Panc1 (cell line): ENCODE results near the gene NALCN. TPM values are rescaled to one million over a fixed set of nuclear protein-coding genes. Genes with fewer than 3 reads are reported as not detected.

ENCODE experiments used
- ATAC-seq: fragments of 200-7000 bp; cut with Tn5 transposase; 2 replicates; pipeline ENCODE4 v1.9.1; 2020; ENCODE audit warnings: mild to moderate bottlenecking, moderate library complexity
- BruUV-seq: library from RNA; stranded (reverse); fragments of 400-500 nt; replicated peaks from 2 replicates; lab custom pipeline; 2021; lab: Mats Ljungman, UMichigan
- CTCF ChIA-PET: fragments of 300-600 bp; sonication (Branson Sonifier 250); formaldehyde crosslinking; loops from one replicate; lab custom pipeline; 2022; ENCODE audit warnings: antibody characterized with exemption; lab: Charles Lee
- POLR2A ChIA-PET: fragments of 300-600 bp; sonication (Branson Sonifier 250); formaldehyde crosslinking; loops from one replicate; lab custom pipeline; 2022; ENCODE audit warnings: antibody characterized with exemption; lab: Charles Lee
- DNase-seq: peaks from one replicate; pipeline ENCODE4 v3.0.0-alpha.2; 2010; ENCODE audit warnings: low read depth, low spot score
- H3K27ac ChIP-seq: 2 replicates; pipeline ENCODE4 v1.5.1; 2011; ENCODE audit warnings: mild to moderate bottlenecking, low read length, inconsistent platforms
- H3K27me3 ChIP-seq: fragments of 200-500 bp; sonication (Bioruptor generic); 2 replicates; pipeline ENCODE4 v1.6.0; 2014; ENCODE audit warnings: low read length, inconsistent platforms; ENCODE audit not compliant: control insufficient read depth, insufficient read depth
- H3K36me3 ChIP-seq: fragments of 200-500 bp; sonication (Bioruptor generic); 2 replicates; pipeline ENCODE4 v1.5.1; 2014; ENCODE audit warnings: inconsistent platforms, mild to moderate bottlenecking, low read length, moderate library complexity; ENCODE audit not compliant: control insufficient read depth, insufficient read depth
- H3K4me1 ChIP-seq: 2 replicates; pipeline ENCODE4 v1.5.1; 2011; ENCODE audit warnings: inconsistent platforms, mild to moderate bottlenecking, low read length, moderate library complexity; ENCODE audit not compliant: control insufficient read depth, insufficient read depth
- H3K4me3 ChIP-seq, 2 experiments: 2 replicates each; pipeline ENCODE4 v1.5.1; 2011 to 2012; ENCODE audit warnings: low read depth in 2 of 2, low read length in 2 of 2, mild to moderate bottlenecking in 2 of 2, inconsistent platforms in 1 of 2, moderate library complexity in 1 of 2
- H3K9me3 ChIP-seq: fragments of 200-500 bp; sonication (Bioruptor generic); 2 replicates; pipeline ENCODE4 v1.5.1; 2014; ENCODE audit warnings: low read depth, mild to moderate bottlenecking, inconsistent platforms, low read length, moderate library complexity; ENCODE audit not compliant: control insufficient read depth, insufficient read depth
- POLR2AphosphoS5 ChIP-seq: IDR thresholded peaks from 2 replicates; pipeline ENCODE4 v1.6.1; 2012; ENCODE audit warnings: mild to moderate bottlenecking, low read depth, low read length, moderate library complexity
- SIN3A ChIP-seq: IDR thresholded peaks from 2 replicates; pipeline ENCODE4 v1.6.1; 2012; ENCODE audit warnings: low read depth, mild to moderate bottlenecking, low read length, moderate library complexity, borderline replicate concordance; ENCODE audit not compliant: insufficient read depth
- TCF7L2 ChIP-seq: IDR thresholded peaks from 2 replicates; pipeline ENCODE4 v1.6.1; 2011; ENCODE audit warnings: mild to moderate bottlenecking, low read depth, low read length, inconsistent platforms
- in situ Hi-C: cut with HindIII; loops from 2 replicates; pipeline ENCODE4 v1.10.0; 2016; ENCODE audit warnings: low sequenced_read_pairs, low pct_unique_long_range_greater_than_20kb
- intact Hi-C: fragments of 100-400 bp; cut with micrococcal nuclease; formaldehyde crosslinking; loops from one replicate; pipeline ENCODE4 v1.10.0; 2022; ENCODE audit not compliant: unreplicated experiment
- total RNA-seq: library from RNA; stranded (reverse); gene quantifications from one replicate; pipeline ENCODE4 v1.2.1, GENCODE V29; 2021; ENCODE audit not compliant: unreplicated experiment
- TF ChIP-seq, protein P1 (sequence below): fragments of 450-650 bp; IDR thresholded peaks from 2 replicates; pipeline ENCODE4 v1.5.1; 2017; ENCODE audit warnings: mild to moderate bottlenecking
- TF ChIP-seq, protein P2 (sequence below), 2 experiments: IDR thresholded peaks; 2 replicates each; pipeline ENCODE4 v1.6.1; 2011 to 2012; ENCODE audit warnings: low read depth in 2 of 2, control low read depth in 1 of 2, low read length in 1 of 2, mild to moderate bottlenecking in 1 of 2, moderate library complexity in 1 of 2; ENCODE audit not compliant: insufficient read depth in 1 of 2

NALCN gene
- total RNA-seq, 1 experiment from 2014 or later = 10.9 TPM

DNA sequence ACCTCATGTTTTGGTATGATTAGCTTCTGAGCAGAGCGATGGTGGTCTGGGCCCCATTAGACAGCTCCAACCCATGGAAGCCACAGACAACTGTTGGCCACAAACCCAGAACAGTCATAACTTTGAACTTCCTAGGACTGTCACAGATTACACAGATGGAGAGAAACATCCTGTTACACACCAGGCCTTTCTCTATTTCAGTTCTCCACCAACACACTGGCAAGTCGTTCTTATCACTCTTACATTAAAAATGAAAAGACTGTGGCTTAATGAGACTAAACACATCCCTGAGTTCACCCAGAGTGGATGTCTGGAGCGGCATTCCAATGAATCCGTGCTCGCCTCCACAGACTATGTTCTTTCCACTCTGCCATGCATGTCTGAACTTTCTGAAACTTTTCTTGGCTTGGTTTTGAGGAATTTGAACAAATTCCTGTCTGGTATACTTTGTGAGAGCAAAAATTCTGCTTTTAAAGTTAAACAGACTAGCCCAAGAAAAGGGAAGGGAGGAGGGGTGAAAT, 109.1 kb downstream of the NALCN start:
- H3K36me3 ChIP-seq = no peaks in the 10 kb centered on the region
- TF ChIP-seq, protein P1, sequence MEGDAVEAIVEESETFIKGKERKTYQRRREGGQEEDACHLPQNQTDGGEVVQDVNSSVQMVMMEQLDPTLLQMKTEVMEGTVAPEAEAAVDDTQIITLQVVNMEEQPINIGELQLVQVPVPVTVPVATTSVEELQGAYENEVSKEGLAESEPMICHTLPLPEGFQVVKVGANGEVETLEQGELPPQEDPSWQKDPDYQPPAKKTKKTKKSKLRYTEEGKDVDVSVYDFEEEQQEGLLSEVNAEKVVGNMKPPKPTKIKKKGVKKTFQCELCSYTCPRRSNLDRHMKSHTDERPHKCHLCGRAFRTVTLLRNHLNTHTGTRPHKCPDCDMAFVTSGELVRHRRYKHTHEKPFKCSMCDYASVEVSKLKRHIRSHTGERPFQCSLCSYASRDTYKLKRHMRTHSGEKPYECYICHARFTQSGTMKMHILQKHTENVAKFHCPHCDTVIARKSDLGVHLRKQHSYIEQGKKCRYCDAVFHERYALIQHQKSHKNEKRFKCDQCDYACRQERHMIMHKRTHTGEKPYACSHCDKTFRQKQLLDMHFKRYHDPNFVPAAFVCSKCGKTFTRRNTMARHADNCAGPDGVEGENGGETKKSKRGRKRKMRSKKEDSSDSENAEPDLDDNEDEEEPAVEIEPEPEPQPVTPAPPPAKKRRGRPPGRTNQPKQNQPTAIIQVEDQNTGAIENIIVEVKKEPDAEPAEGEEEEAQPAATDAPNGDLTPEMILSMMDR = no peak
- TF ChIP-seq POLR2AphosphoS5 (no peak), SIN3A (no peak), TCF7L2 (no peak)
- TF ChIP-seq, protein P2, sequence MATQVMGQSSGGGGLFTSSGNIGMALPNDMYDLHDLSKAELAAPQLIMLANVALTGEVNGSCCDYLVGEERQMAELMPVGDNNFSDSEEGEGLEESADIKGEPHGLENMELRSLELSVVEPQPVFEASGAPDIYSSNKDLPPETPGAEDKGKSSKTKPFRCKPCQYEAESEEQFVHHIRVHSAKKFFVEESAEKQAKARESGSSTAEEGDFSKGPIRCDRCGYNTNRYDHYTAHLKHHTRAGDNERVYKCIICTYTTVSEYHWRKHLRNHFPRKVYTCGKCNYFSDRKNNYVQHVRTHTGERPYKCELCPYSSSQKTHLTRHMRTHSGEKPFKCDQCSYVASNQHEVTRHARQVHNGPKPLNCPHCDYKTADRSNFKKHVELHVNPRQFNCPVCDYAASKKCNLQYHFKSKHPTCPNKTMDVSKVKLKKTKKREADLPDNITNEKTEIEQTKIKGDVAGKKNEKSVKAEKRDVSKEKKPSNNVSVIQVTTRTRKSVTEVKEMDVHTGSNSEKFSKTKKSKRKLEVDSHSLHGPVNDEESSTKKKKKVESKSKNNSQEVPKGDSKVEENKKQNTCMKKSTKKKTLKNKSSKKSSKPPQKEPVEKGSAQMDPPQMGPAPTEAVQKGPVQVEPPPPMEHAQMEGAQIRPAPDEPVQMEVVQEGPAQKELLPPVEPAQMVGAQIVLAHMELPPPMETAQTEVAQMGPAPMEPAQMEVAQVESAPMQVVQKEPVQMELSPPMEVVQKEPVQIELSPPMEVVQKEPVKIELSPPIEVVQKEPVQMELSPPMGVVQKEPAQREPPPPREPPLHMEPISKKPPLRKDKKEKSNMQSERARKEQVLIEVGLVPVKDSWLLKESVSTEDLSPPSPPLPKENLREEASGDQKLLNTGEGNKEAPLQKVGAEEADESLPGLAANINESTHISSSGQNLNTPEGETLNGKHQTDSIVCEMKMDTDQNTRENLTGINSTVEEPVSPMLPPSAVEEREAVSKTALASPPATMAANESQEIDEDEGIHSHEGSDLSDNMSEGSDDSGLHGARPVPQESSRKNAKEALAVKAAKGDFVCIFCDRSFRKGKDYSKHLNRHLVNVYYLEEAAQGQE (IDR thresholded peaks at IDR 0.05; ENCODE audit: insufficient read depth in 1 of 2, low read depth in 2 of 2, low read length in 1 of 2) = no peak
- intact Hi-C loops = no loop called here
- no peaks in the 10 kb centered on the region for H3K27me3 ChIP-seq
- CTCF ChIA-PET = no interaction called here
- BruUV-seq = no TSS peak
- ATAC-seq (no peak), DNase-seq (no peak)
- POLR2A ChIA-PET = no interaction called here
- no peak overlapping the region for H3K4me3 ChIP-seq
- no peak overlapping the region for H3K27ac ChIP-seq
- in situ Hi-C loops = no loop called here
- H3K4me1 ChIP-seq = no peaks in the 10 kb centered on the region
- no peaks in the 10 kb centered on the region for H3K9me3 ChIP-seq

DNA sequence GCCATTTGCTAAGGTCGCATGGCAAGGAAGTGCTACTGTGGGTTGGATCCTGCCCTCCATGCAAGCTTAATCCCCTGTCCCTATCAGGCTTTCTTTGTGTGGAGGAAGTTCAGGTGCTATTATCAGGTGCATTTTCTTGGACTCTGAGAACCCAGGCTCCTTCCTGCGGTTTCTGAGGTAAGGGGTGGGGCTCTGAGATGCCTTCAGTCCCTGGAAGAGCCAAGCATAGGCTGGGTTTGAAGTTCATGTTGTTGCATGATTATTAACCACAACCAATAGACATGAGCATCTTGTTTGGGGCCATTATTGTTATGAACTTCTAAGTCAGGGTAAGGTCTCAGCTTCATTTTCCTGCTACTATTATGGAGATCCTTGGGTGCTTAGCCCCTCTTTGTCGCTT, 109.5 kb downstream of the NALCN start:
- no peaks in the 10 kb centered on the region for H3K4me1 ChIP-seq
- POLR2A ChIA-PET = no interaction called here
- H3K27me3 ChIP-seq = no peaks in the 10 kb centered on the region
- ATAC-seq = no peak
- no peak for DNase-seq
- CTCF ChIA-PET = no interaction called here
- no peaks in the 10 kb centered on the region for H3K9me3 ChIP-seq
- H3K4me3 ChIP-seq = no peak overlapping the region
- H3K36me3 ChIP-seq = no peaks in the 10 kb centered on the region
- no peak overlapping the region for H3K27ac ChIP-seq
- in situ Hi-C loops = no loop called here
- intact Hi-C loops = no loop called here
- BruUV-seq = no TSS peak
- TF ChIP-seq, protein P1 = no peak
- TF ChIP-seq POLR2AphosphoS5 = no peak
- TF ChIP-seq, protein P2 (IDR thresholded peaks at IDR 0.05; ENCODE audit: insufficient read depth in 1 of 2, low read depth in 2 of 2, low read length in 1 of 2) = no peak
